HG03103 (cell line): Measurements from ENCODE around the gene HTR2A.

ENCODE experiments used
- ATAC-seq: cut with Tn5 transposase; IDR thresholded peaks from one replicate; pipeline ENCODE4 v1.9.1; 2021; ENCODE audit warnings: low read depth; ENCODE audit not compliant: unreplicated experiment

Gene HTR2A

DNA sequence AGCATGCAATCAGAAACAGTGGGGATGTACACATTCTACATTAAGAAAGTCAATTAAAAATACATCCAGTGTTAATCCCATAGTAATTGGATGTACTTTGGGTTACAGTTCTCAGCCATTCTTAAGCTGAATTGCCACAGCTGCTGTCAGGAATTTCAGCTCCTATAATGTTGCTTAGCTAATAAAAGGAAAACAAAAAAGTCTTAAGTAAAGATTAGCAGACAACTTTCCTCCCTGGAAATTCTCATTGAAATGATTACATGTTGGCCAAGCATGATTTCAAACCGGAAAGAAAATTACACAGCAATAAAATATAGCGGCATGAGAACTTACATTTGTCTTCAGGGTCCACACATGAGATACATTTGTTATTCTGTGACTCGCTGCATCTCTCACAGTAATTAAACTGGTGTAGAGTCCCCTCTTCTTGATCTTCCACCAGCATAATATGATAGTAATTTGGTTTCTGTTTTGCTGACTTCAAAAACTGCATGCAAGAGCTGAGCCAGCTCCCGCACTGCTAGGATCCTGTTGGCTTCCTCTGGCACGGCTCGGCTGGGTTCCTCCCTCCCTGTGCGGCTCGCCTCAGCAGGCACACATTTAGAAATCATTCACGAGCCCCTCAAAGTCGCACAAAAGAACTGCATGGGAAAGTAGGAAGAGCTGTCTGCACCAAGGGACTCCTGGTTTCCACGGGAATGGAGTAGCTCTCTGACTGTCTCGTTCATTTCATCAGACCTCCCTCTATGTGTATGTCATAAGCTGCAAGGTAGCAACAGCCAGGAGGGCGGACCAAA is at the start of gene HTR2A:
Gene HTR2A, minus strand, starts transcription at position 713 of the 797 bp plus-strand sequence. CDS start 1,147 bp downstream, outside the sequence.
- no peak for ATAC-seq

DNA sequence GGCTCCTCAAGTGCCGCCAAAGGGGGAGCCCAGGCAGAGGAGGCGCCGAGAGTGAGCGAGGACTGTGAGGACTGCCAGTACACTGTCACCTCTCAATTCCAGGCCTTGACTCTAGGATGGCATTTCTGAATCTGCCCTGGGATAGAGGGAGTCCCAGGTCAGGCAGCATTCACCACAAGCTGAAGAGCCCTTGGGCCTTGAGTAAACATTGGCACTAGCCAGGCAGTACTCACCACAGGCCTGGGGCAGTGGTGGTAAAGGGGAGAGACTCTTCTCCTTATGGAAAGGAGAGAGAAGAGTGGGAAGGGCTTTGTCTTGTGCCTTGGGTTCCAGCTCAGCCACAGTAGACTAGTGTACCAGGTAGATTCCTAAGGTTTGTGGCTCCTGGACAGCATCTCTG is 39.7 kb upstream of the HTR2A start:
- ATAC-seq, result no peak

DNA sequence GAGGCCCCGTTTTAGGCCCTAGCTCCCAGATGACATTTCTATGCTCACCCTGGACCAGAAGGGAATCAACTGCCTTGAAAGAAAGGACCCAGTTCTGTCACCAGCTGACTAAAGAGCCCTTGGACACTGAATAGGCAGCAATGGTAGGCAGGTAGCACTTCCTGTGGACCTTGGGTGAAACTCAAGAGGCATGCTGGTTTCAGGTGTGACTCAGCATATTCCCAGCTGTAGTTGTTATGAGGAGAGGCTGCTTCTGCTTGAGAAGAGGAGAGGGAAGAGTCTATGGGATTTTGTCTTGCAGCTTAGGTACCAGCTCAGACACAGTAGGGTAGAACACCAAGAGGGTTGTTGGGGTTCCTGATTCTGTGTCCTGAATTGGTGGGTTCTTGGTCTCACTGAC is 37.9 kb upstream of the HTR2A start:
- ATAC-seq, result no peak

DNA sequence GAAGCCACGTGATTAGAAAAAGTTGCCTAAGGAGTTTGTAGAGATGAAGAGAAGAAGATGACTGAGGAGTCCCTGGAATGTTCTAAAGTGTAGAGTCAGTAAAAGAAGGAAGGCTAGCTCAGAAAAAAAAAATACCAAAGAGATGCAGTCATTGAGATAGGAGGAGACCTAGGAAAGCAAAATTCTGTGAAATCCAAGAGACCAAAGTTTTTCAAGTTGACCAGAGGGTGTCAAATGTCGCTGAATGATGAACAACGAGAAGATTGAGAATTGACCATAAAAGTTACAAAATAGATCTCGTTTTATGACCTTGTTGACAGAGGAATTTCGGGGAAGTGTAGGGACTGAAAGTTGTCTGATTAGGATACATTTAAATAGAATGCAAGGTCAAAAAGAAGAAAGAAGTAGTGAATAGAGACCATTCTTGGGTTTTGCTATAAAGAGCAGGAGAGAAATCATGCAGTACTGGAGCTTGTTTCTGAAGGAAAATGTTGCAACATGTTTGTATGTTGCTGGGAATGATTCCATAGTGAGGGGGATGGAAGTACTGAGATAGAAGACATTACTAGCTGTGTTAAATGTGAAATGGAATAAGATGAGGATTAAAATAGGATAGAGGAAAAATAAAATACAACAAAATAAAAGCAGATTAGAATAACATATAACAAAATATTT is 30.2 kb upstream of the HTR2A start:
- no peak for ATAC-seq

DNA sequence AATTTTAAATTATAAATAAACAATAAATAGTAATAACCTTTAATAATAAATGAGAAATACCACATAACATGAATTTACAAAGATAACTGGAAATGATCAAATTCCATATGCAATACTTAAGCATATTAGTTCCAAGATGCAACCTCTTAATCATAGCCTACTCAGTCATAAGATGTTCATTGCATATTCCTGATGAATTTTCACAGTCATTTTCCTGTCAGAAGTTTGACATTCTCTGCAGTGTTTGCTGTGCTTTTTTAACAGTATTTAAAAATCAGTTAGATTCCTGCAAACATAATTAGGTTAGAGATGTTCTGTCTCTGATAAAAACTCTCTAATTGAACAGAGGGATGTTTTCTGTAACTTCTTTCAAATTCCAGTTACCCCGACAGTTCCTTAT is 28.6 kb upstream of the HTR2A start:
- no peak for ATAC-seq

DNA sequence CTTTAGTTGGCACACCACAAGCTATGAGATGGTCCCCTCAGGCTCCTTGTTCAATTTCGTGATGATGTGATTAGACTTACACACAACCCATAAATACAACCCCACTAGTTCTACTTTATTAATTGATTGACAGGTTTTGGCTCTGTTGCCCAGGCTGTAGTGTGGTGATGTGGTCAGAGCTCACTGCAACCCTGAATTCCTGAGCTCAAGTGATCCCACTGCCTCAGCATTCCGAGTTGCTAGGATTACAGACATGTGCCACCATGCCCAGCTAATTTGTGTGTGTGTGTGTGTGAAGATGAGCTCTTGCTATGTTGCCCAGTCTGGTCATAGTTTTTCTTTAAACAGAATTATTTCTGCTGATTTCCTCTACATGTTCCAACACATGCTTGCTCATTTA is 17.5 kb upstream of the HTR2A start:
- ATAC-seq, result no peak

DNA sequence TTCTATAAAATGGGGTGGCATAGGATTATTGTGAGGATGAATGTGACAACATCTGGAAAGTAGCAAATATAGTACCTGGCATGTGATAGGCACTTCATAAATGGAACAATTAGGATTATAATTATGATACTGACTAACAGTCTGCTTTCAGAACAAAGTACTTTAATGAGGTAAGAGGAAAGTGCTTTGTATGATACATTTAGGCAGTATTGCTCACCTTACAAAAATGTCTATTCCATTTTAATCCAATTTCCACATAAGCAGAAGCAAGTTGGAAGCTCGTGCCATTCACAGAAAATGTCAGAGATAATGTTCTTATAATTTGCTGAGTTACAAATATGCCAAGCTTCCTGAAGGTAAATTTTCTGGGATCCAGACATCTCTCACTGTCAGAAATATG is 16.9 kb upstream of the HTR2A start:
- ATAC-seq, result no peak

DNA sequence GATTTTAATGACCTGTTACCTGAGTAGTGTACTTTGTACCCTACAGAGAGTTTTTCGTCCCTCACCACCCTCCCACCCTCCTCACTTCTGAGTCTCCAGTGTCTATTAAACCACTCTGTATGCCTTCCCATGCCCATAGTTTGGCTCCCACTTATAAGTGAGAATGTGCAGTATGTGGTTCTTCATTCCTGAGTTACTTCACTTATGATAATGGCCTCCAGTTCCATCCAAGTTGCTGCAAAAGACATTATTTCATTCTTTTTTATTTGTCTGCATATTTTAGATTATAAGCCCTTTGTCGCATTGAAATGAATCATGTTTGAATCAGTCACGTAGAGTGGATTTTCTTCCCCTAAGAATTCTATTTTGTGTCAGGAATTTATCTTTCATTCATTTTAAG is 12.2 kb upstream of the HTR2A start:
- ATAC-seq, result no peak

DNA sequence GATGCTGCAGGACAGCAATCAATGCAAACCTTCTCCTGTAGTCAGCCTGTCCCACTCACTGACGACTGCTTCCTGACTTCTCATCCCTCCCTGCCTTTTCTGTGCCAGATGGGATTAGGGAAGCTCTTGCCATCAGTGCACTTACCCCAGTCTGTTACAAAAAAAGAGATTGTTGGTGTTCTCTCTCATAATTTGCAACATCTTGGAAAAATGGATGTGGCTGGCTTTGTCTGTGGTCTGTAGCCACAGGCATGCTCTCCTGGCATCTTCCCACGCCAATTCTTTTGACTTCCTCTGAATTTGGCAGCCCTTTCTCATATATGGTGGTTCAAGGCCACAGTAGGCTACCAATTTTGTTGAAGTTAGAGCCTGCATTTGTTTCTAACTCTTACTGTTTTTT is 11.6 kb upstream of the HTR2A start:
- no peak for ATAC-seq

DNA sequence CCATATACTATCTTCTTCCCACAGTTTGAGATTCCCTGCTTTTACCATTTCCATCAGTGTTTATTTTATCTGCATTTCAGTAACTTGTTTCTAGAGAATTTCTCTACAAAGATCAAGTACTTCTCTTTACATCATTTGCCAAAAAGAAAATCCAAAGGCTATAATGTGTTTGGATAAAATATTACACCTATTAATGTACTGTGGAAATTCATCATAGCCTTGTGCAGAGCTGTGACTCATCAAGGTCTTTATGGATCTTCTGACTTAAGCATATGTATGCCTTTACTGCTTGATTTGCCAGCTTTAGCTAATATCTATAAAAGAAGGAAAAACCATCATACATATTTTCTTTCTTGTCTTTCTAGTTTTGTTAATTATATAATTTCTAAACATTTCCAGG is 9.6 kb upstream of the HTR2A start:
- ATAC-seq, result no peak

DNA sequence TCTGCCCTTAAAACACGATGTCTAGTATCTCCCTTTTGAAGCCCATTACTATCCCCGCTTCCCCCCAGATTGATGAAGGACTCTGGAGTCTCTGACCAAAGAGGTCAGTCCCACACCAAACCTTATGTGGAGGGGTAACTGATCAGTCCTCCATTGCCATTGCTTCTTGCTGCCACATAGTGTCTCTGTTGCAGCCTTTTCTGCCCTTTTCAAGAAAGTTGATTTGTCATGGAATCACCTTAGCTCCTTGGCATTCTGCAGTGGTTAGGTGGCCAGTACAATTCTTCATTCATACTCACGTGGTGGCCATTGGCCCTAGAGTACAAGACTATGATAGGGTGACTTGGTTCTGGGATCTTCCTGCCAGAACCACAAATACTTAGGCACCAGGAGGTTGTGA is 8.4 kb upstream of the HTR2A start:
- no peak for ATAC-seq

DNA sequence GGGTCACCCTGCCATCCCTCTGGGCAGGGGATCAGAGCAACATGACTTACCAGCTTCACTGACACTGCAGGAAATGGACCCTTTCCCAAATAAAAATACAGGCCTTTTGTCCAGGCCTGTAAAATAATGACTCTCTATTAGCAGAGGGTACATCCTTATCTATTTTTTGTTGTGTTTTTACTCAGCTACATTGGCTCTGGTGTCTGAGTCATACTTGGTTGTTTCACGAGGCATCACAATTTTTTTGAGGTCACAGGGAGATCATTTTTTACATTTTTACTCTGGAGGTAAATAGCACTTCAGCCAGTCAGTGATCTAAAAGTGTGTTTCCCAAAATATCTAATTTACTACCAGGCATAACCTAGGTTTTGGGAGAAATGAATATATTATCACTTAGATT is 6.9 kb upstream of the HTR2A start:
- ATAC-seq, result no peak

DNA sequence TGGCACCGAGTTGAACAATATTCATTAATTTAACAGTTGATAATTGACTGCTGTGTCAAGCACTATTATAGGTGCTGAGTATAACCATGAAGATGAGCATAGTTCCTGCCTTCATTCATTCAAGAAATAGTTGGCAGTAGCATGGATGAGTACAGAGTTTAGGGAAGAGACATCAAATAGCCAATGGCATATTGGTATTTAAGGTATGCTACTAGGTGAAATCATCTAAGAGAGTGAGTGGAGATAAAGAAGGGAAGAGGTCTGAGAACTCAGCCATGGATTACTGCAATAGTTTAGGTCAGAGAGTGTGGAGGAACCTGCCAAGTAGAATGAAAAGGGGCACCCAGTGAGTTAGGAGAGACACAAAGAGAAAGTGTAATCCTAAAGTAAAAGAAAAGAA is 4.9 kb upstream of the HTR2A start:
- ATAC-seq, result no peak

DNA sequence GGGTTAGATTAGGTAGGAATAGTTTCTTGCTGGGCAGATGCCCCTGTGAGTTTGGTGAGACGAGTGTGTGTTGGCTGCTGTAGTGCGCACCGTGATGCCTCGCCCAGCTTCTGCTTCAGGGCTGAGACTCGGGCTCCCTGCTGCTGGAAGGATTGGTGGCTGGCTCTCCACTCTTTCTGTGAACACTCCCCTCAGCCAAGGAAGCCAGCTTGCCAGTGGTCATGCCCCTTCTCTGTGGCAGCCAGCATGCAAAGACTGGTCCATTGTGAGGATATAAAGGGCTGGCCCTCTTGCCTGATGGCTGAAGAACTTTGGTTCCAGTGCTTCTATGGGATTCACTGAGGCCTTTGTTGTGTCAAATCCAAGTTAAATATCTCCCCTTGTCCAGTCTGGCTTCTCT is 2.9 kb upstream of the HTR2A start:
- no peak for ATAC-seq

DNA sequence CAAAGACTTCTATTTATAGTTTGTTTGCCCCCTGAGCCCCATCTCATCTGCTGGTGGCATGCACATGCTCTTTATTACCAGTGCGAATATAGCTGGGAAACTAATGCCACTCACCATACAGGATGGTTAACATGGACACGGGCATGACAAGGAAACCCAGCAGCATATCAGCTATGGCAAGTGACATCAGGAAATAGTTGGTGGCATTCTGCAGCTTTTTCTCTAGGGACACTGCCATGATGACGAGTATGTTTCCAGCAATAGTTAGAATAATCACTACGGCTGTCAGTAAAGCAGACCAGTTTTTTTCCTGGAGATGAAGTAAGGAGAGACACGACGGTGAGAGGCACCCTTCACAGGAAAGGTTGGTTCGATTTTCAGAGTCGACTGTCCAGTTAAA is 1.5 kb downstream of the HTR2A start:
- no peak for ATAC-seq

DNA sequence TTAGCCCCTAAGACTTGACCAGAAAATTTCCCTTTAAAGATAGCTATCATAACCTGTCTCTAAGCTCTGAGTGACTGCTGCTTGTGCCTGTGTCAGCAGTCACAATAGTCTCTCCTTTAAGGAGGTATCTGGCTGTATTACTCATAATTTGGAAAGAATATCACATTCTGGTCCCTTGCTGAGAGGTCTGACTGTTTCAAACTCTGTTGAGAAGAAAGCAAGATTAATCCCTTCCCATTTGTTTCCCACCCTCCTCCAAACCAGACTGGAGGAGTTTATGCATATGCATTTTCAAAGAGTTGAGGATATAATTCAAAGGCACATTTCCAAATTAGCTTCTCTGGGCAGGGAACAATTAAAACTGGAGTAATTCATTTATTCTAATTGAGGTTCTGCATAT is 2.3 kb downstream of the HTR2A start:
- ATAC-seq, result no peak

DNA sequence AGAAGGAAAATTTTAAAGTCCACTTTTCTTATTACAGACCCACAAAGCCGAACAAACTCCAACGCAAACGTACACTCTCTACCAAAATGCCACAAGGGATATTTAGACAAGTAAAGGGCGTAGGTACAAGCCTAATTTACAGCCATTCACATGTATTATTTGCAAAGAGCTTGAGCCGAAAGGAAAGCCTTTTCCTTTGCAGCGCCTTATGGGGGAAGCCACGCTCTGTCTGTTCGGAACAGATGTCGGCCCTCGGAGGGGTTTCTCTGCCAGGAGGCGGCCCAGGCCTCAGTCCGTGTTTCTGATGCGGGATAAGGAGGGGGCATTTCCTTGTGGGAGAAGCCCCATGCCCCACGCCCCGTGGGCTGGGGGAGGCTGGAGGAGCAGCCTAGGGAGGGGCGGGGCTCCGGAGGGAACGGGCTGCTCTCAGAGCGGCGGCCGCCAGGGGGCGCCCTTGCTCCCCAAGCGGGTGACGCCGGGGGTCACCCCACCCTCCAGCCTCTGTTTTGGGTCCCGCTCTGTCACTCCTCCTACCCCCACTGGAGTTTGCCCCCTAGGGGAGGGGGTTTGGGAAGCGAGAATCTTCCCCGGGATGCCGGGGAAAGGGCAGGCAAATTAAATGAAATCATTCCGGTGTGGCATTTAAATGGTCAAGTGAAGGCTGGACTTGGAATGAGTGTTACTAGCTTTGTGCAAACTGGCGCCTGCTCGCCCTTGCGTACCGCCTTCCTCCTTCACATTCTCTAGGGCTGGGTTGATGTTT is 2.9 kb downstream of the HTR2A start:
- no peak for ATAC-seq

DNA sequence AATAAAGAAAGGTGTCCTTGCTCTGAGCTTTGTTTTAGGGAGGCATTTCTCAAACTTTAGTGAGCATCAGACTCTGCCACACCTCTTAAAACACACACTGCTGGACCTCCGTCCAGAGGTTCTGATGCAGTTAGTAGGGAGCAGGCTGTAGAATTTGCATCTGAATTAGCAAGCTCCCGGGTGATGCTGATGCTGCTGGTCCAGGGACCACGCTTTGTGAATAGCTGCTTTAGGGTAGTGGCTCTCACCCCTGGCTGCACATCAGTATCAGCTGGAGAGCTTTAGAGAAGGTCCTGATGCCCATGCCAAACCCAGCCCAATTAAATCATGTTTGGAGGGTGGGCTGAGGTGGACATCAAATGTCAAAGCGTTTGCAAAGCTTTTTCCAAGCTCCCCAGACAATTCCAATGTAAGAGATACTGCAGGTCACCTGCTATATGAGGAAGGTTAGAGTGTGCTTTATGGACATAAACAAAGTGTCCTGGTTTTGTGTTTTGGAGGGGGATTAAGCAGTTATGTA is 3.6 kb downstream of the HTR2A start:
- no peak for ATAC-seq

DNA sequence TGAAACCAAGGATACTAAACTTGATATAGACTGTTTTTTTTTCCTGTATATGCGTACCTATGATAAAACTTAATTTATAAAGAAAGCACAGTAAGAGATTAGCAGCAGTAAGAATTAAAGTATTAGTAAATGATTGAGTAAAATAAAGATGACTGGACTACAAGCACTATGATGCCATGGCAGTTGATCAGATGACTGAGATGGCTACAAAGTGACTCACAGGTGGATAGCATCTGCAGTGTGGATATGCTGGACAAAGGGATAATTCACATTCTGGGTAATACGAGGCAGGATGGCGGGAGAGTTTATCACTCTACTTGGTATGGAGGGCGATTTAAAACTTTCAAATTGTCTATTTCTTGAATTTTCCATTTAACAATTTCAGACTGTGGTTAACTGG is 11.8 kb downstream of the HTR2A start:
- no peak for ATAC-seq

DNA sequence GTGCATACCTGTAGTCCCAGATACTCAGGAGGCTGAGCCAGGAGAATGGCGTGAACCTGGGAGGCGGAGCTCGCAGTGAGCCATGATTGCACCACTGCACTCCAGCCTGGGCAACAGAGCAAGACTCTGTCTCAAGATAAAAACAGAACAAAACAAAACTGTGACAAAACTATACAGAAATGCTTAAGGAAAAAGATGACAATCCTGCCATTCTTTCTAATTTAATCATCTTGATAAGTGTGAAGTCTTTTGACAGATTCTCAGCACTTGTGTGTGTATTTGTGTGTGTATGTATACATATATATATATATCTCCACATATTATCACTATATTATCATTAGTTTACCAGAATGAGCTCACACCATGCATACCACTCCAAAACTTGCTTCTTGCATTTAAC is 12.3 kb downstream of the HTR2A start:
- ATAC-seq, result no peak

DNA sequence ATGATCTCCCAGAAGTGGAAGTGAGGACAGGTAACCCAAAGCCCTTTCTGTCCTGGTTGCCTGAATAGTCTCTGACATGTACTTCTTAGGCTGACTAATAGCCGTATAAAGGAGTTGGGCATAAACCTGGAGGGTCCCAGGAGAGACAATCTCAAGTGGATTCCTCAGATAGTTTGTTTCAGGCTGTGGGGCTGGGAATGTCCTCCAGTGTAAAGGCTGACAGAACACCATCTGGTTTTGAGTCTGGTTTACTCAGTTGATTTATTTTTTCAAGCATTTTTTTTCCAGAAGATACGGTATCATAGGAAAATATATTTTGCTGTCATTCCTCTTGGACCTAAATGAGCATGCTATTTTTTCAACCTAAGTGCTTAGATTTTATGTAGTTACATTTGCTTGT is 15.2 kb downstream of the HTR2A start:
- no peak for ATAC-seq
